Measurements from ENCODE around the gene USP24. TPM values are rescaled to one million over a fixed set of nuclear protein-coding genes. Genes with fewer than 3 reads are reported as not detected.

USP24 gene
- polyA plus RNA-seq, 1 donor (not counting 4 experiments of a cell fraction or from before 2014, with no cell fraction given), result 22.5 TPM

DNA sequence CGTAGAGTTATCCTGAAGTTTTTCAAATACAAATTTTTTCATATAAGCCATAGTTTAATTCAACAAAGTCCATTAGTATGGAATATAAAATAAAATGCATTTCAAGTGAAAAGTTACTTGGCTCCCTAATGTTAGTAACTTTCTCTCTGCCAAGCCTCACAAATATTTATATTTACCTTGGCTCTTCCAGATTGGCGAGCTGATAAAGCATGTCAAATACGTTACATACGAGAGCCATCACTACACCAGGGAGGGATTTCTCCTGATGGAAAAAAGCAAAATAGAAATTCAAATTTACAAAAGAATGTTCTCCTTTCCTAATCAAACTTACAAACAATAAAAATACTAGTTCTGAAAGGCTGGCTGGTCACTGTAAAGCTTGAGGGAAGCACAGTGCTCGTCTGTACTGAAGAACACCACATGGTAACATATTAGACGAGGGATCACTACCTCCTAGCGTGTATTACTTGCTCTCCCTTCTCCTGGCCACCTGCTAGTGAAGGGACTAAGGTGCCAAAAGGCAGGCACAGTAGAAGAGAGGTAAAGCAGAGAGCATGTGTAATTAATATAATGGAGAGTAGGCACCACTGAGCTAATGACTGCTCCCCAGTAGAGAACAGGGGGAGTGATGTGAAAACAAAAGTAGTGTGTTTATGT, 80.9 kb downstream of the USP24 start:
- dilution Hi-C loops (cut with MboI; ENCODE audit: extremely low pct_ligation_motif_present, low sequenced_read_pairs), result no loop called here
- peaks cover 31 to 36% of the 10 kb centered on the region in 2 experiments for H3K36me3 ChIP-seq (ENCODE audit: control insufficient read depth in 2 of 2, extremely low read depth in 1 of 2, insufficient read depth in 2 of 2, low read length in 2 of 2)

GRCh38 chr1:55131801-55132200, 83.4 kb downstream of the USP24 start:
- Histone ChIP-seq H3K27ac (ENCODE audit: control insufficient read depth, insufficient read depth, low read length) (no peak overlapping the region), H3K9me1 (ENCODE audit: control insufficient read depth, extremely low read depth, insufficient read depth, low read length) (no peaks in the 10 kb centered on the region), H3K9ac (ENCODE audit: control insufficient read depth, extremely low read depth, insufficient read depth, low read length) (no peak overlapping the region), H3K9me3 (ENCODE audit: control insufficient read depth, low read depth, low read length) (no peaks in the 10 kb centered on the region), H3K36me3 (ENCODE audit: control insufficient read depth in 2 of 2, extremely low read depth in 1 of 2, insufficient read depth in 2 of 2, low read length in 2 of 2) (peaks cover 17 to 29% of the 10 kb centered on the region in 2 experiments), H3K27me3 (ENCODE audit: control insufficient read depth, extremely low read depth, insufficient read depth, low read length) (no peaks in the 10 kb centered on the region), H3K4me2 (ENCODE audit: control insufficient read depth, extremely low read depth, insufficient read depth, low read depth, low read length) (no peak overlapping the region), H3K4me3 (ENCODE audit: control insufficient read depth in 2 of 3, extremely low read depth in 1 of 3, insufficient read depth in 2 of 3, low read depth in 1 of 3, low read length in 3 of 3) (no peak overlapping the region), H3K79me2 (ENCODE audit: control insufficient read depth, insufficient read depth, low read length) (no peaks in the 10 kb centered on the region), H4K20me1 (ENCODE audit: control insufficient read depth, extremely low read depth, insufficient read depth, low read length) (no peaks in the 10 kb centered on the region), H2AFZ (ENCODE audit: control insufficient read depth, low read length) (no peak overlapping the region), H3K4me1 (ENCODE audit: control insufficient read depth, extremely low read depth, insufficient read depth, low read length) (no peaks in the 10 kb centered on the region)
- DNase-seq (ENCODE audit: low read depth, low spot score) (no peak), FAIRE-seq (no peak)
- no peak for TF ChIP-seq EZH2 (IDR thresholded peaks at IDR 0.05; ENCODE audit: low read length)
- TF ChIP-seq, protein P1, sequence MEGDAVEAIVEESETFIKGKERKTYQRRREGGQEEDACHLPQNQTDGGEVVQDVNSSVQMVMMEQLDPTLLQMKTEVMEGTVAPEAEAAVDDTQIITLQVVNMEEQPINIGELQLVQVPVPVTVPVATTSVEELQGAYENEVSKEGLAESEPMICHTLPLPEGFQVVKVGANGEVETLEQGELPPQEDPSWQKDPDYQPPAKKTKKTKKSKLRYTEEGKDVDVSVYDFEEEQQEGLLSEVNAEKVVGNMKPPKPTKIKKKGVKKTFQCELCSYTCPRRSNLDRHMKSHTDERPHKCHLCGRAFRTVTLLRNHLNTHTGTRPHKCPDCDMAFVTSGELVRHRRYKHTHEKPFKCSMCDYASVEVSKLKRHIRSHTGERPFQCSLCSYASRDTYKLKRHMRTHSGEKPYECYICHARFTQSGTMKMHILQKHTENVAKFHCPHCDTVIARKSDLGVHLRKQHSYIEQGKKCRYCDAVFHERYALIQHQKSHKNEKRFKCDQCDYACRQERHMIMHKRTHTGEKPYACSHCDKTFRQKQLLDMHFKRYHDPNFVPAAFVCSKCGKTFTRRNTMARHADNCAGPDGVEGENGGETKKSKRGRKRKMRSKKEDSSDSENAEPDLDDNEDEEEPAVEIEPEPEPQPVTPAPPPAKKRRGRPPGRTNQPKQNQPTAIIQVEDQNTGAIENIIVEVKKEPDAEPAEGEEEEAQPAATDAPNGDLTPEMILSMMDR (optimal IDR thresholded peaks at IDR 0.05 in 1 of 3, IDR thresholded peaks at IDR 0.05 in 1 of 3, conservative IDR thresholded peaks at IDR 0.05 in 1 of 3; ENCODE audit: extremely low read depth in 1 of 3, insufficient read depth in 2 of 3, low read length in 3 of 3), result no peak
- dilution Hi-C loops (cut with MboI; ENCODE audit: extremely low pct_ligation_motif_present, low sequenced_read_pairs), result no loop called here

More for the DNA sequence above, 80.9 kb downstream of the USP24 start:
- Histone ChIP-seq H3K9ac (ENCODE audit: control insufficient read depth, extremely low read depth, insufficient read depth, low read length) (no peak overlapping the region), H3K27me3 (ENCODE audit: control insufficient read depth, extremely low read depth, insufficient read depth, low read length) (no peaks in the 10 kb centered on the region), H3K79me2 (ENCODE audit: control insufficient read depth, insufficient read depth, low read length) (no peaks in the 10 kb centered on the region), H2AFZ (ENCODE audit: control insufficient read depth, low read length) (no peak overlapping the region), H4K20me1 (ENCODE audit: control insufficient read depth, extremely low read depth, insufficient read depth, low read length) (no peaks in the 10 kb centered on the region), H3K4me3 (ENCODE audit: control insufficient read depth in 2 of 3, extremely low read depth in 1 of 3, insufficient read depth in 2 of 3, low read depth in 1 of 3, low read length in 3 of 3) (no peak overlapping the region), H3K4me2 (ENCODE audit: control insufficient read depth, extremely low read depth, insufficient read depth, low read depth, low read length) (no peak overlapping the region), H3K9me3 (ENCODE audit: control insufficient read depth, low read depth, low read length) (no peaks in the 10 kb centered on the region), H3K4me1 (ENCODE audit: control insufficient read depth, extremely low read depth, insufficient read depth, low read length) (no peaks in the 10 kb centered on the region), H3K9me1 (ENCODE audit: control insufficient read depth, extremely low read depth, insufficient read depth, low read length) (no peaks in the 10 kb centered on the region), H3K27ac (ENCODE audit: control insufficient read depth, insufficient read depth, low read length) (no peak overlapping the region)
- no peak for TF ChIP-seq EZH2 (IDR thresholded peaks at IDR 0.05; ENCODE audit: low read length)
- TF ChIP-seq, protein P1 (optimal IDR thresholded peaks at IDR 0.05 in 1 of 3, IDR thresholded peaks at IDR 0.05 in 1 of 3, conservative IDR thresholded peaks at IDR 0.05 in 1 of 3; ENCODE audit: extremely low read depth in 1 of 3, insufficient read depth in 2 of 3, low read length in 3 of 3), result no peak
- FAIRE-seq, result no peak
- DNase-seq (ENCODE audit: low read depth, low spot score), result no peak

All from keratinocyte (primary cell).